HG03108 (cell line): ENCODE data around the gene PSMD14.
"Not testable (repeated sequence)": the region's sequence is repeated elsewhere in the genome, so short reads cannot be mapped to it uniquely, and the experiment has no call there.

Source experiments
- ATAC-seq: cut with Tn5 transposase; IDR thresholded peaks from one replicate; pipeline ENCODE4 v1.9.1; 2021; ENCODE audit warnings: moderate library complexity; ENCODE audit not compliant: unreplicated experiment

PSMD14 gene

GRCh38 chr2:161332371-161332967, 24.2 kb downstream of the PSMD14 start:
- ATAC-seq: no peak

DNA sequence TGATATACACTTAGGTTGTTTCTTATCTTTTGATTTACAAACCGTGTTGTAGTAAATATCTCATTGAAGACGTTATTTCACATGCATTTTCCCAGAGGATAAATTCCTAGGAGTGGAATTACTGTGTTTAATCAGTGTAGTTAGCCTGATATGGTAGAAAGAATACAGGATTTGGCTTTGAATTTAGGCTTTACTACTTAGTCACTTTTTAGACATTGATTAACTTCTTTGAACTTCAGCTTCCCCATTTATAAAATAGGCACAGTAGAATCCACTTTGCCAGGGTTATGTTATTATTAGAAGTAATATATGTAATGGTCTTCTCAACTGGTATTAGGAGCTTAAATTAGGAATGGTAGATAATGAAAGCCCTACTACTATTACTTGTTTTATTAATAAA, 27.4 kb downstream of the PSMD14 start:
- ATAC-seq: no peak

GRCh38 chr2:161337247-161337646, 29.0 kb downstream of the PSMD14 start:
- no peak for ATAC-seq

DNA sequence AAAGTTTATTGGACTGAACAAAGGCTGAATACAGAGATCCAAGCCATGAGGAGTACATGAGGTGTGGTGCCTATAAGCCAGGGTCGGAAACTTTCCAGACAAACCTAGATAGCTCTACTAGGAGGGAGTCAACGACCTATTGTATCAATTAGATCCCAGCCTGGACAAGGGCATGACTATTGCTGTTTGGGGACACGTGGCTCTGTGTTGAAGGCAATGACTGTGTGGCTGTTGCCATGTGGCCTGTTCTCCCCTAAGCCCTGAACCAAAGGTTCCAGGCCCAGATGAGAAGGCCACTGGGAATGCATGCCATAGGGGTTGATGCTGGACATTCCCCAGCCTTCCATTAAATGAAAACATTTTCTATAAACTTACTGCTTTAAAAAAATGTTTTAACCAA, 31.3 kb downstream of the PSMD14 start:
- ATAC-seq: not testable (repeated sequence)

DNA sequence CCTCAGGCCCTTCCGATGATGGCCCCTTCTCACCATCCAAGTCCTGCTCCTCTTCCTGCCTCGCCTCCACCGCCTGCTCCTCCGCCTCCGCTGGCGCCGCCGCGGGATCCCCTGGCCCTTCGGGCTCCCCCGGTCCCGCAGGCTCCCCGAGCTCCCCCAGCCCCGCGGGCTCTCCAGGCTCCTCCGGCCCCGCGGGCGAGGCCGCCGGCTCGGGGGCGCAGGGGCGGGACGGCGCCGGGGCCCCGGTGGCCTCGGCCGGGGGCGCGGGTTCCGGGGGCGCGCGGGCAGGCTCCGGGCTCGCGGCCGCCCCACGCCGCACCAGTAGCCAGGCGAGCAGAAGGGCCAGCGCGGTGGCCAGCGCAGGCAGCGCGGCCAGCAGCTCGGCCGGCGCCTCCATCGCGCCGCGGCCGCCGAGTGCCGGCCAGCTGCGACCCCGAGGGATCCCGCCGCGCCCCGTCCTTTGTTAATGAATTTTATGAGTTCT, 32.7 kb downstream of the PSMD14 start:
- ATAC-seq: not testable (repeated sequence)

GRCh38 chr2:161343235-161343634, 35.0 kb downstream of the PSMD14 start:
- ATAC-seq: no peak

GRCh38 chr2:161344692-161345091, 36.5 kb downstream of the PSMD14 start:
- no peak for ATAC-seq

GRCh38 chr2:161351678-161352077, 43.5 kb downstream of the PSMD14 start:
- ATAC-seq: no peak

DNA sequence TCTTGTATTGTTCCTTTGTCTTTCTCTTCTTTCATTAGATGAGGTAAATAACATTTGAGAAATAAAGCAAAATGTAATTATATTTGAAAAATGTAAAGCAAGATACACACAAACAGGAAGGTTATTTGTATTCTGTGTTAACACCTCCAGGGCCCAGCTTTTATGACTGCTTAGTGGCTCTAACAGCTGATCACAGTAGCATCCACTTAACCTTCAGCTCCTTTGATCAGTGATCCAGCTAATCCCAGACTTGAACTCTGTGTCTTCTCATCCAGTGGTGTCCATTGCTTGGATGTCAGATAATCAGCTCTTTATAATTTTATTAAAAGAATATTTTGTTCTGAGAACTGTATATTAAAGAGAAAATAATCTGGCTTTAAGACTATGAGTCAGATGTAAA, 44.5 kb downstream of the PSMD14 start:
- ATAC-seq: no peak

DNA sequence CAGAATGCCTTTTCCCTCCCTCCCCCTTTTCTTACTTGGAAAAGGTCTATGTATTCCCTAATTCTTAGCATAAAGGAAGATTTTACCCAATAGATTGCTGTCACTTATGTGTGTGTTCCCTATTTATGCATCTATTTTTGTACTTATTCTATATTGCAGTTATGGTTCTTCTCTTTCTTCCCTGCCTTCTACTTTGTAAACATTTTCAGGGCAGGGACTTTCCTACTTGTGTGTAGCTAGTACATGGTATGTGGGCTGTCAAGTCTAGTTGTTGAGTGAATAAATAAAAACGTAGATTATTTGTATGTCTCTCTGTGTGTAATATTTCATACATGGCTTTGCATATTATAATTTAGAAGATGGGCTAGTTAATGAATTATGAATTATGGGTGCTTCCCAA, 45.3 kb downstream of the PSMD14 start:
- no peak for ATAC-seq

GRCh38 chr2:161354106-161354505, 45.9 kb downstream of the PSMD14 start:
- no peak for ATAC-seq

DNA sequence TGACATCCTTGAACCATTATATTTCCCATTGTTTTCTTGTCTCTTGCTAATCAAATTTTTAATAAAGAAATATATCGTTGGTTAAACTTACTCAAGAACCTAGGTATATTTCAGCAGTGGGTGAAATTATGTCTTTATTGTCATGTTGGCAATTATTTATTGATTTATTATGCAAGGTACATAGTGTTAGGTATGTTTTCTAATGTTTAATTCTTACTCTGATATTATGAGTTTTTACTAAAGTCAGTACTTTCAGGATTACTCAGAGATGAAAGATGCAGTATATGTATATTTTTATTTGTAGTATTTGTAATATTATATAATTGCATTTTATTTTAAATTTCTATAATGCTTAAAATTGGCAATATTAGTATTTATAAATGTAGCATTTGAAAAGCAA, 46.9 kb downstream of the PSMD14 start:
- no peak for ATAC-seq

DNA sequence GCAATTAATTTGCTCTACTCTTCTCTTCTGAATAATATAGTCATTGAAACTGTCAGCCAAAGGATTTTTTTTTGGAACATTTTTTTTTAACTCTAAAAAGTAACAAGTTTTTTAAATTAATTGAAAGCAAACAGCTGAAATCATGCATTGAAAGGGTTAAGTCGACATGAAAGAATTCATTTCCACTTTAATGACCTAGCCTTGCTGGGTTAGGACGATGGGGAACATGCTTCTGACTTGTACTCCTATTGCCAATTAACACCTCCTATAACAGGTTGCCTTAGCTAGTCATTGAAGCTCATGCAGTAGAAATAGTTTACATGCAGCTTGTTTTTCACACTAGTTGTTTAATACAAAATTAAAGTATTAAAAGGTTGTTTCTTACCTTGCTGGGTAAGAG, 47.8 kb downstream of the PSMD14 start:
- no peak for ATAC-seq

DNA sequence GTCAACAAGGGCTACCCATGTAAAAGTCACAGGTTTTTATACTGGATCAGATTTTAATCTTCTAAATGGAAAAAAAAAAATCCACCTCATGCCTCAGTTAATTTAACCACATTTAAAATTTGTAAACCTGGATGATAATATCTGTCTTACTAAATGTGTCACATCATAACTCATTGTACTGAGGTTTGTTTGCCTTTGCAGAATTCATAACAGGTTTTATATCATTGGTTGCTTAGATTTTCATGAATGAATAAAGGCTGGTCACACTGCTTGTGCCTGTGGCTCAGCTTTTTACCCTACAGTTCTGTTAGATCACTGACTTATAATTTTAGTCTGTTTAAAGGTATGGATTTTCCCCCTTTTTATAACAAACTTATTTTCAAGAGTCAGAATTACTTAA, 48.9 kb downstream of the PSMD14 start:
- no peak for ATAC-seq

DNA sequence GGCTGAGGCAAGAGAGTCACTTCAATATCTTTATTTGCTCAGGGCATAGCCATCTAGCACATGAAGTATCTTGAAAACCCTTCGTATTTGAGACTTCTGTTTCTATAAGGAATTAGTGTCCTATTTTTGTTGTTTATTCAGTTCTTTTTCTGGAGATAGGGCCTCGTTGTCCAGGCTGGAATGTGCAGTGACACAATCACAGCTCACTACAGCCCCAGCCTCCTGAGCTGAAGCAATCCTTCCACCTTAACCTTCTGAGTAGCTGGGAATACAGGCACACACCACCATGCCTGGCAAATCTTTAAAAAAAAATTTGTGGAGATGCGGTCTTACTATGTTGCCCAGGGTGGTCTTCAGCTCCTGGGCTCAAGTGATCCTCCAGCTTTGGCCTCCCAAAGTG, 50.6 kb downstream of the PSMD14 start:
- ATAC-seq: no peak

DNA sequence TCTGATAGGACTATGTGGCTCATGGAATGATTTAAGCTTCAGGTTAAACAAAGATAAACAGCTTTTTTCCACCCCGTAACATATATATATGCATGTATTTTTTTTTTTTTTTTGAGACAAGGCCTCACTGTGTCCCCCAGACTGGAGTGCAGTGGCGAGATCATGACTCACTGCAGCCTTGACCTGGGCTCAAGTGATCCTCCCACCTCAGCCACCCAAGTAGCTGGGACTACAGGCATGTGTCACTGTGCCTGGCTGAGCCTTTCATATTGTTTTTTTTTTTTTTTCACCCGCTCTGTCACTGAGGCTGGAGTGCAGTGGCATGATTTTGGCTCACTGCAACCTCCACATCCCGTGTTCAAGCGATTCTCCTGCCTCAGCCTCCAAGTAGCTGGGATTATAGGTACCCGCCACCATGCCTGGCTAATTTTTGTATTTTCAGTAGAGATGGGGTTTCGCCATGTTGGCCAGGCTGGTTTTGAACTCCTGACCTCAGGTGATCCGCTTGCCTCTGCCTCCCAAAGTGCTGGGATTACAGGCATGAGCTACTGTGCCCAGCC, 52.0 kb downstream of the PSMD14 start:
- ATAC-seq: not testable (repeated sequence)

- no peak for ATAC-seq
Measured at GRCh38 chr2:161362568-161363166, 54.4 kb downstream of the PSMD14 start.

GRCh38 chr2:161367675-161368074, 59.5 kb downstream of the PSMD14 start:
- no peak for ATAC-seq

- ATAC-seq: no peak
Measured at GRCh38 chr2:161369311-161369710, 61.1 kb downstream of the PSMD14 start.

- ATAC-seq: no peak
Measured at GRCh38 chr2:161370981-161371380, 62.8 kb downstream of the PSMD14 start.

GRCh38 chr2:161371869-161372268, 63.6 kb downstream of the PSMD14 start:
- no peak for ATAC-seq

DNA sequence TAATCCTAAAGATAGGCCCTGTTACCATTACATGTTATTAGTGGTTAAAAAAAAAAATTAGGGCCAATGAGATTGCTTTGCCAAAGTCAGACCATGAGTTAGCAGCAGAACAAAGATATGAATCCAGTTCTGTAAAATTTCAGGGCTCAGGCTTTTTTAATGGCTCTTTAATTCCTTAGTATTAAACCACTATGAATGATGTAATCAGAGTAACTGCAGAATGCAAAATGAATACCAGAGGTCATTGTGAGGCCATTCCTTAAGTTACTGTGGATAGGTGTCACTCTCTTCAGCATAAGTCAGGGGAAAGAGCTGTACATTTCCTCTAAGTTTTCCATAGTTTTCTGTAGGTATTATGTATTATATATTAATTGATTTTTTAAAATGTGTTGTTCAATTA, 65.7 kb downstream of the PSMD14 start:
- ATAC-seq: no peak

DNA sequence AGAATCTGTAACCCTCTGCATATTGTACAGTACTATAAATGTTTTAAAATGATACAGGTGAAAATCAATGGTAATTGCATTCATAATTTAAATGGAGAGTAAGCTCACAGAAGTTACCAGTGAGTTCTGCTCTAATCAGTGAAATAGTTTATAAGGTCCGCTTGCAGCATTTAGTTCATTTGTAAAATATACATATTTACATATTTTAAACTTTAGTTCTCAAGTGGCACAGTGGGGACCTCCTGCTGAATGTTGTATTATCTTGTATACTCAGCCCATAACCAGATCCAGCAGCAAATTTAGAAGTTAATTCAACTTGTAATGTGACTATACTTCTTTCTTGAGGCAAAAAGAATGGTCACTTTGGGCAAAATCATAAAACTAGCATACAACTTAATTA, 66.2 kb downstream of the PSMD14 start:
- ATAC-seq: no peak
